HG03103 (cell line): ENCODE results near the gene PDCD6IP.
"Not testable (repeated sequence)": the region's sequence is repeated elsewhere in the genome, so short reads cannot be mapped to it uniquely, and the experiment has no call there.

Experiments
- ATAC-seq: cut with Tn5 transposase; IDR thresholded peaks from one replicate; pipeline ENCODE4 v1.9.1; 2021; ENCODE audit warnings: low read depth; ENCODE audit not compliant: unreplicated experiment

Gene PDCD6IP

GRCh38 chr3:33792167-33792892, 6.1 kb upstream of the PDCD6IP start:
- ATAC-seq, result no peak

GRCh38 chr3:33795131-33795530, 3.3 kb upstream of the PDCD6IP start:
- ATAC-seq, result no peak

GRCh38 chr3:33795856-33796536, 2.4 kb upstream of the PDCD6IP start:
- ATAC-seq, result no peak

GRCh38 chr3:33798113-33798417, 365 bp upstream of the PDCD6IP start:
- ATAC-seq, result peak; percentile 41

- no peak for ATAC-seq
These were observed 747 bp downstream of the PDCD6IP start for GRCh38 chr3:33799202-33799551.

- ATAC-seq, result no peak
These were observed 4.8 kb downstream of the PDCD6IP start for GRCh38 chr3:33803252-33803651.

- no peak for ATAC-seq
These were observed 5.6 kb downstream of the PDCD6IP start for GRCh38 chr3:33803894-33804526.

GRCh38 chr3:33807191-33807590, 8.8 kb downstream of the PDCD6IP start:
- no peak for ATAC-seq

- no peak for ATAC-seq
These were observed 10.1 kb downstream of the PDCD6IP start for GRCh38 chr3:33808559-33808958.

GRCh38 chr3:33810545-33810944, 12.1 kb downstream of the PDCD6IP start:
- no peak for ATAC-seq

GRCh38 chr3:33821989-33822388, 23.6 kb downstream of the PDCD6IP start:
- ATAC-seq, result no peak

GRCh38 chr3:33823821-33824220, 25.4 kb downstream of the PDCD6IP start:
- no peak for ATAC-seq

- no peak for ATAC-seq
These were observed 26.7 kb downstream of the PDCD6IP start for GRCh38 chr3:33825111-33825510.

- no peak for ATAC-seq
These were observed 27.8 kb downstream of the PDCD6IP start for GRCh38 chr3:33826206-33826605.

GRCh38 chr3:33826688-33827087, 28.3 kb downstream of the PDCD6IP start:
- no peak for ATAC-seq

- no peak for ATAC-seq
These were observed 31.3 kb downstream of the PDCD6IP start for GRCh38 chr3:33829720-33830119.

- ATAC-seq, result no peak
These were observed 32.6 kb downstream of the PDCD6IP start for GRCh38 chr3:33831053-33831452.

GRCh38 chr3:33833408-33834095, 35.1 kb downstream of the PDCD6IP start:
- peak; percentile 69 for ATAC-seq

GRCh38 chr3:33834096-33834453, 35.6 kb downstream of the PDCD6IP start:
- ATAC-seq, result no peak

- not testable (repeated sequence) for ATAC-seq
These were observed 38.8 kb downstream of the PDCD6IP start for GRCh38 chr3:33837182-33837581.

GRCh38 chr3:33839283-33839682, 40.9 kb downstream of the PDCD6IP start:
- no peak for ATAC-seq
